ENCODE data around the gene RELL1. TPM values are rescaled to one million over a fixed set of nuclear protein-coding genes. Genes with fewer than 3 reads are reported as not detected.

Gene RELL1
- total RNA-seq, 1 donor from 2014 or later, result 21.2 TPM

DNA sequence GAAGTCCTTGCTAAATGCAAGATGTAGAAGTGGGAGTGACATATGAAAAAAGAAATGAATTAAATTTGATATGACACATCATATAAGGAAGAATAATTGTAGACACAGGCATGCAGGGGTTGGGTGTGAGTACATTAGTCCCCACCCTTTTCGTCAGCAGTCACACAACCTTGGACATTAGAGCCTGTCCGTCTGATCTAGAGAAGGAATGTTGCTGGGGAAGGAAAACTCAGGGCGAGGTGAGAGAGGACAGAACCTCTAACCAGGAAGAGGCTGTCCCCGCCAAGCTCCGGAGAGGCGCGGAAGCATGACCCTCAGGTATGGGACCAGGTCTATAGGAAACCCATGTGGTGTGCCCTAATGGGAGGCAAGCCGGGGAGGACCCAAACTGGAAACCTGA lies 102.1 kb downstream of the RELL1 start:
- no peaks in the 10 kb centered on the region for H3K27me3 Mint-ChIP-seq (ENCODE audit: unreplicated experiment)
- H3K36me3 Mint-ChIP-seq (ENCODE audit: unreplicated experiment), result peaks cover 13% of the 10 kb centered on the region
- no peak overlapping the region for H3K4me3 Mint-ChIP-seq (ENCODE audit: unreplicated experiment)
- DNase-seq, result no peak
- H3K27ac Mint-ChIP-seq (ENCODE audit: unreplicated experiment), result no peak overlapping the region
- peaks cover 6% of the 10 kb centered on the region for H3K9me3 Mint-ChIP-seq (ENCODE audit: unreplicated experiment)
- TF ChIP-seq, protein P1, sequence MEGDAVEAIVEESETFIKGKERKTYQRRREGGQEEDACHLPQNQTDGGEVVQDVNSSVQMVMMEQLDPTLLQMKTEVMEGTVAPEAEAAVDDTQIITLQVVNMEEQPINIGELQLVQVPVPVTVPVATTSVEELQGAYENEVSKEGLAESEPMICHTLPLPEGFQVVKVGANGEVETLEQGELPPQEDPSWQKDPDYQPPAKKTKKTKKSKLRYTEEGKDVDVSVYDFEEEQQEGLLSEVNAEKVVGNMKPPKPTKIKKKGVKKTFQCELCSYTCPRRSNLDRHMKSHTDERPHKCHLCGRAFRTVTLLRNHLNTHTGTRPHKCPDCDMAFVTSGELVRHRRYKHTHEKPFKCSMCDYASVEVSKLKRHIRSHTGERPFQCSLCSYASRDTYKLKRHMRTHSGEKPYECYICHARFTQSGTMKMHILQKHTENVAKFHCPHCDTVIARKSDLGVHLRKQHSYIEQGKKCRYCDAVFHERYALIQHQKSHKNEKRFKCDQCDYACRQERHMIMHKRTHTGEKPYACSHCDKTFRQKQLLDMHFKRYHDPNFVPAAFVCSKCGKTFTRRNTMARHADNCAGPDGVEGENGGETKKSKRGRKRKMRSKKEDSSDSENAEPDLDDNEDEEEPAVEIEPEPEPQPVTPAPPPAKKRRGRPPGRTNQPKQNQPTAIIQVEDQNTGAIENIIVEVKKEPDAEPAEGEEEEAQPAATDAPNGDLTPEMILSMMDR (IDR thresholded peaks at IDR 0.05; ENCODE audit: partially characterized antibody, unreplicated experiment), result no peak
- H3K4me1 Mint-ChIP-seq (ENCODE audit: low read depth, unreplicated experiment), result no peaks in the 10 kb centered on the region

DNA sequence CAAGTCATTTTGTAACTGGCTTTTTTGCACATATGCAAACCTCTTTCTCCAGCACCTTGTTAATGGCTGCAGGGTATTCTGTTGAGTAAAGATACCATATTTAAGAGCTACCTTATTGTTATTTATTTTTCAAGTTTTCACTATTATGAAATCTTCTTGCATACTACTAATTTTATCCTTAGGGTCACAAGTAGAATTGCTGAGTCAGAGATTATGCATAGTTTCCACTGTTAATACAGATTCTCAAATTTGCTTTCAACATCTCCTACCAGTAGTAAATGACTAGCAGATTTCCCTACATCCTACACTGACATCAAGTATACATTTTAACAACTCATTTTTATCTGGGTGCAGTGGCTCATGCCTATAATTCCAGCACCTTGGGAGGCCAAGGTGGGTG lies 112.6 kb downstream of the RELL1 start:
- Mint-ChIP-seq H3K4me3 (ENCODE audit: unreplicated experiment) (no peak overlapping the region), H3K4me1 (ENCODE audit: low read depth, unreplicated experiment) (no peaks in the 10 kb centered on the region), H3K27ac (ENCODE audit: unreplicated experiment) (no peak overlapping the region), H3K27me3 (ENCODE audit: unreplicated experiment) (no peaks in the 10 kb centered on the region), H3K9me3 (ENCODE audit: unreplicated experiment) (peaks cover 2% of the 10 kb centered on the region), H3K36me3 (ENCODE audit: unreplicated experiment) (peaks cover 19% of the 10 kb centered on the region)
- TF ChIP-seq, protein P1 (IDR thresholded peaks at IDR 0.05; ENCODE audit: partially characterized antibody, unreplicated experiment), result no peak
- no peak for DNase-seq

DNA sequence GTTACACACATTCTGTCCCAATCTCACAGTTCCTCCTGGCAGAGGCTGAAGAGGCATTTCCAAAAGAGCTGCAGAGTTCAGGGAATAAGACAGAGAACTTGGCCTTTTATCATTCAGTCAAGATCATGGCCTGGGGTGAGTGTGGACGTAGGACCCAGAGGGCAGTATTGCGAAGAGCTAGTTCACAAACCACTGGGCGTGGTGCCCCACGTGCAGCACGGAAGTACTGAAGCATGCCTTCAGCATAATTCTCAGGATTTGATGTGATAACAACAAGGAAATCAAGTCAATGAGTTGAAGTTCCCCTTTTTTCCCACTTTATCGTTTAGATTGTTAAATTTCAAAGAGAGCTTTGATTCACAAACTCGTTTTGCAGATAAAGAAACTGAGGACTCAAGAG lies 117.7 kb downstream of the RELL1 start:
- Mint-ChIP-seq H3K4me3 (ENCODE audit: unreplicated experiment) (no peak overlapping the region), H3K27ac (ENCODE audit: unreplicated experiment) (no peak overlapping the region), H3K9me3 (ENCODE audit: unreplicated experiment) (no peaks in the 10 kb centered on the region), H3K27me3 (ENCODE audit: unreplicated experiment) (no peaks in the 10 kb centered on the region), H3K4me1 (ENCODE audit: low read depth, unreplicated experiment) (no peaks in the 10 kb centered on the region), H3K36me3 (ENCODE audit: unreplicated experiment) (no peaks in the 10 kb centered on the region)
- TF ChIP-seq, protein P1 (IDR thresholded peaks at IDR 0.05; ENCODE audit: partially characterized antibody, unreplicated experiment), result no peak
- no peak for DNase-seq

DNA sequence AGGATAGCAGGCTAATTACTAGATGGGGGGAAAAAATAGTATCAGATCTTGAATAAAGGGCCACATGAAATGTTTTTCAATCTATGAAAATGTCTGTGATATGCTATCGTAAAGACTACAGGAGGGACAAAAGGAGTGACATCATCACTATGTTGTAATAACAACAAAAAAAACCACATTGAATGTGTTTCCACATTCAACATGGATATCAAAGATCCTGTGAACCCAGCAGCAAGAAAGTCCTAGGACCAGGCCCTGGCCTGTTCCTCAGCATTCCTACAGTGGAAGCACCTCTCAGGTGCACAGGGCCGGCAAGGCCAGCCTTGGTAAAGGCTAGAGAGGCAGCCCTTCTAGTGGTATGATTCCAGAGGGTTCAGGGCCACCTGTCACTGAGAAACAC lies 118.3 kb downstream of the RELL1 start:
- H3K9me3 Mint-ChIP-seq (ENCODE audit: unreplicated experiment), result no peaks in the 10 kb centered on the region
- H3K36me3 Mint-ChIP-seq (ENCODE audit: unreplicated experiment), result no peaks in the 10 kb centered on the region
- no peak for DNase-seq
- TF ChIP-seq, protein P1 (IDR thresholded peaks at IDR 0.05; ENCODE audit: partially characterized antibody, unreplicated experiment), result no peak
- H3K4me3 Mint-ChIP-seq (ENCODE audit: unreplicated experiment), result no peak overlapping the region
- no peaks in the 10 kb centered on the region for H3K4me1 Mint-ChIP-seq (ENCODE audit: low read depth, unreplicated experiment)
- no peaks in the 10 kb centered on the region for H3K27me3 Mint-ChIP-seq (ENCODE audit: unreplicated experiment)
- H3K27ac Mint-ChIP-seq (ENCODE audit: unreplicated experiment), result no peak overlapping the region

DNA sequence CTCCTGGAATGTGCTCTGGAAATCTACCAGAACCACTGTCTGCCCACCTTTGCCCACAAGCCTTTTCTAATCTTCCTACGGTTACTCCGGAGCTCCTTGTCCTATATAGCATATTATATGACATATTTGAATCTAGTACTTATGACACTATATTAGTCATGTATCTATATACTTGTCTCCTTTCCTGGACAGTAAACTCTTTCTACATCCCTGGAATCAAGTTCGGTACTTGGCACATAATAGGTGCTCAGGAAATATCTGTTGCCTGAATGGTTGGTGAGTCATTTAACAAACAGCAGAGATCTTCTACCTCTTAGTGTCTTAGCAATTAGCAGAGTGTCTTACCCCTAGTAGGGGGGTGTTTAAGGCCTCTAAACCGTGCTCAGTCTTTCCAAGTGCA lies 123.6 kb downstream of the RELL1 start:
- no peak overlapping the region for H3K4me3 Mint-ChIP-seq (ENCODE audit: unreplicated experiment)
- no peak overlapping the region for H3K27ac Mint-ChIP-seq (ENCODE audit: unreplicated experiment)
- H3K9me3 Mint-ChIP-seq (ENCODE audit: unreplicated experiment), result no peaks in the 10 kb centered on the region
- DNase-seq, result no peak
- no peaks in the 10 kb centered on the region for H3K4me1 Mint-ChIP-seq (ENCODE audit: low read depth, unreplicated experiment)
- peaks cover 2% of the 10 kb centered on the region for H3K27me3 Mint-ChIP-seq (ENCODE audit: unreplicated experiment)
- TF ChIP-seq, protein P1 (IDR thresholded peaks at IDR 0.05; ENCODE audit: partially characterized antibody, unreplicated experiment), result no peak
- H3K36me3 Mint-ChIP-seq (ENCODE audit: unreplicated experiment), result no peaks in the 10 kb centered on the region

Data from glutamatergic neuron (in vitro differentiated cells).